HG02885 (cell line): ENCODE measurements around the gene AWAT1.
"Not testable (repeated sequence)": the region's sequence is repeated elsewhere in the genome, so short reads cannot be mapped to it uniquely, and the experiment has no call there.

Experiments
- ATAC-seq: cut with Tn5 transposase; IDR thresholded peaks from one replicate; pipeline ENCODE4 v1.9.1; 2021; ENCODE audit warnings: mild to moderate bottlenecking; ENCODE audit not compliant: unreplicated experiment, poor library complexity

The AWAT1 gene

DNA sequence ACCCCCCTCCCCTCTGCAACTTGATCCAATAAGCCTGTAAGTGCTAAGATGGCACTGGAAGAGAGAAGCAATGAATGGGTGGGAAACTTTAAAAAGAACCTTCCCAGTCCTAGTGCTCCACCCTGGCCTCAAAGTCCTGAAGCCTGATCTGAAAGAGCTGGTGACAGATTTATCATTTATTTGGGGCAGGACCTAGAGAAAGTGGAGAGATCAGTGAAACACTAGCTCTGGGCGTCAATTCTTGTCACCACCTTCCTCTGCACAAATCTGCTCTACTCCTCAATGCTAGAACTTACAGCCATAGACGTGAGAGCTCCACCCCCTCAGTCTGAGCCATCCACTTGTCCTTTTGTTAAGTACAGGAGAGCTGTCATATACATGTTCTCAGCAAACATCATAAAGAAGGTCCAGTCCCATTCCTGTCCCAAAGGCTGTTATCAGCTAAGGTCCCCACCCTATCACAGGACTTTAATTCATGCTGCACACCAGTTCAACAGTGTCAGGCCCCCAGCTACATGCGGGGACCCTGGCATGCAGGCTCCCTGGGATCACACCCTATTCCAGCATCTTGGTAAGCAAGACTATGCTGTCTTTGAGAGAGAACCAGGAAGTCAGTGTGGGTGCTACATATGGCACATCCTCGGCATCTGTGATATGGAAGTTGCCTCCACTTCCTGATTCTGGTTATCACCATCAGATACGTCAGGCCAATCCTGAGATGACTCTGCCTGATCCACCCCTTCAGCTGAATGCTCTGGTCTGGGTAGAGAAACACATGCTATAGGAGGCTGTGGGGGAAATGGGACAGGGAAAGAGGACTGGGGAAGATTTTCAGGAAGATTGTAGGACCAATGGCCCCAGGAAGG, 23.2 kb downstream of the AWAT1 start:
- ATAC-seq: no peak

DNA sequence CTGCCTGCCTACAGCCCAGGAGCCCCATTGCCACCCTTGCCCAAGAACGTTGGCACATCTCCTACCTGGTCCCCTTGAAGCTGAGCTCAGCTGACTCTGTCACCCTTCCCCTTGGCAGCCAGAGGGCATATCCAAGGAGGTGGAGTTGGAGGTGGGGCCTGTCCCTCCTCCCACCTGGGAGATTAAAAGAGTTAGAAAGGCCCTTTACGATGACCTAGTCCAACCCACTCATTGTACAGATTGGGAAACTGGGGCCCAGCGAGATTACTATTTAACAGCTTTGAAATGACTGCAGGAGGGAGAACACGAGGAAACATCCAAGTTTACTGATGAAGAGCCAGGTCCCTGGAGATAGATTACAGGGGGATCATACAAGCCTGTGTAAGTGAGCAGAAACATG, 25.6 kb downstream of the AWAT1 start, which contains the start of gene P2RY4:
Gene P2RY4 (minus strand): TSS at position 101 of the 400 bp plus-strand sequence. CDS start 580 bp downstream, outside the sequence.
- ATAC-seq: no peak

- ATAC-seq: no peak
Measured at GRCh38 chrX:70262952-70263567, 28.6 kb downstream of the AWAT1 start.

GRCh38 chrX:70264784-70265183, 30.3 kb downstream of the AWAT1 start:
- ATAC-seq: no peak

DNA sequence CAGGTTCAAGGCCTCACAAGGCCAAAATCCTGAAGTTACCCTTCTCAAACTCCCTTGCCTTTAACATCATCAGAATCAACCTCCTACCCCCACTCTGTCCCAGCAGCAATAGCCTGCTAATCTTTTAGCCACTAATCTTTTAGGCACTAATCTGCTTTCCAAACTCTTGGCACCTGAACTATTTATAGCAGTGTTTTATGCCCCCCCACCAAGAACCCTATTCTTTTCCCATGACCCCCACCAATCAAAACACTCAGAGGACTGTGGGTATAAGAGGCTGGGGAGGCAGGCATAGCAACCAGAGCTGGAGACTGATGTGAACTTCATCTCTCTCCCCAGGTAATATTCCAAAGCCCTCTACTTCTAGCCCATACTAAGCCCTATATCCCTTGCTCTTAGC, 33.6 kb downstream of the AWAT1 start, which contains the start of gene ARR3:
Gene ARR3 (plus strand): TSS at position 301 of the 400 bp plus-strand sequence. CDS start 1,052 bp downstream, outside the sequence.
- ATAC-seq: no peak

DNA sequence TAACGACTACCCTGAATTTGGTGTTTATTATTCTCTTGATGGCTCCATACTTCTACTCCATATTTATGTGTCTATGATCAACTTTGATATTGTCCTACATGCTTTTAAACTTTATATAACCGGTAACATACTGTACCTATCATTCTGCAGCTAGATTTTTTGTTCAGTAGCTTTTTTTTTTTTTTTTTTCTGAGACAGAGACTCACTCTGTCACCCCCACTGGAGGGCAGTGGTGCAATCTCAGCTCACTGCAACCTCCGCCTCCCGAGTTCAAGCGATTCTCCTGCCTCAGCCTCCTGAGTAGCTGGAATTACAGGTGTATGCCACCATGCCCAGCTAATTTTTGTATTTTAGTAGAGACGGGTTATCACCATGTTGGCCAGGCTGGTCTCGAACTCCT, 39.6 kb downstream of the AWAT1 start:
- ATAC-seq: not testable (repeated sequence)

- no peak for ATAC-seq
Measured at GRCh38 chrX:70279081-70279480, 44.6 kb downstream of the AWAT1 start.

DNA sequence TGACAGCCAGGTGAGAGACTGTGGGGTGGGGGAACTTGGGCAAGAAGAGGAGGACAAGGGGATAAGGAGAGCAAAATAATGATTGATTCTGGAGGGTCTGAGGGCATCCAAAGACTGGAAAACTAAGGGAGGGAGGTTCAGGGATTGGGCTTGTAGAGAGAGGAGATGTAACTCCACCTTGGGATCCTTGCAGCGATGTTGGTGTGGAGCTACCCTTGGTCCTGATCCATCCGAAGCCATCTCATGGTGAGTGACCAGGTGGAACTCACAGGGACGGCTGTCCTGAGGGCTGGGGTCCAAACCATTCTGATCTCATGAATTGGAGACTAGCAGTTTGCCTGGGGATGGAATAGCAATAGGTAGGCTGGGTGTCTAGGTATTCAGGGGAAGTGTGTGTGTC, 46.1 kb downstream of the AWAT1 start:
- no peak for ATAC-seq

DNA sequence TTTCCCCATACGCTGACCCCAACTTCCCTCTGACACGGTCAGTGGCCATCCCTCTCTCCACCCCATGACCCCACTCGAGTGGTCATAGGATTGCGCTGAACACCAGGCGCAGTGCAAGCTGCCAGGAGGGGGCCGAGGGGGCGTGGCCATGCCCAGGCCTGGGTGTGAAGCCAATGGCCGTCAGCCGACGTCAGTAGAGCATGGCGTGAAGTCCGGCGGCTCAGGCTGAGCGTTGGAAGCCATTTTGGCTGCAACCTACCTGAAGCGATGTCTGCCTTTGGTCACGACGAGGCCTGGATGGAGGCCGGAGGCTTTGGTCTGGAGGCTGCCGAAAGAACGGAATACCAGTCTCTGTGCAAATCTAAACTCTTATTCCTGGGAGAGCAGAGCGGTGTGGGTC, 47.5 kb downstream of the AWAT1 start, which contains the start of gene RAB41:
Gene RAB41 (plus strand): TSS at position 222 of the 400 bp plus-strand sequence. CDS start 46 bp downstream, at position 268.
- ATAC-seq: no peak

GRCh38 chrX:70289168-70289792, 54.8 kb downstream of the AWAT1 start:
- ATAC-seq: peak; percentile 16
